Measurements from ENCODE around the gene MYO10. TPM values are rescaled to one million over a fixed set of nuclear protein-coding genes. Genes with fewer than 3 reads are reported as not detected.

MYO10 gene
- total and polyA plus RNA-seq, 2 donors (not counting 3 experiments of a cell fraction or from before 2014, with no cell fraction given): 36.0 to 148 TPM

DNA sequence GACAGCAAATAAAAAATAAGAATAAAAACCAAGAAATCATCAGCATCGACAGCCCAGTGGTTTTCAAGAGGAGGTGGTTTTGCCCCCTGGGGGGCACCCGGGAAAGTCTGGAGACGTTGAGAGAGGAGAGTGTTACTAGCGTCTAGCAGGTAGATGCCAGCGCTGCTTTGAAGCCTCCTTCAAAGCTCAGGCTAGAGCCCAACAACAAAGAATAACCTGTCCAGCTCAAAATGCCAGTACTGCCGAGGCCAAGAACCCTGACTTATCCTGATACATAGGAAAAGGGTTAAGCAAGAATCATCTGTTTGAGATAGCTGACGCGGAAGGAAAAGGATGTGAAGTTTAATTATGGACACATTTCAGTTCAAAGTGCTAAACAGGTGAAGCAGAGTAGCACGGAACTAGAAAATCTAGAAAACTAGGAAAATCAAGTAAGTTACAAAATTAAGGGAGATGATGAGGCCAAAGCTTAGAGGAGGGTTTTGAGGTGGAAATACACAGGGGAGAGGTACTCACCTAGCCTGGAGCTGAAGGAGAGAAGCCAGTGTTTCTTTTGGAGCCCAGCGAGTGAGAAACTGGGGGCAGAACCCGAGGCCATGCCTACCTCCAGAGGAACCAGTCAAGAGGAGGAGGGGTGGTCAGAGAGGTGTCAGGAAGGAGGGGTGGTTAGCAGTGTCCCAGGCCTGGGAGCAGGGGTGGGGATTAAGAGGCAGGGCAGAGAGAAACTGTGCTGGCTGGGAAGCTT is 198.3 kb downstream of the MYO10 start:
- Histone ChIP-seq H3K4me1 (ENCODE audit: control insufficient read depth, extremely low read depth, insufficient read depth, low read length) (peaks cover 30% of the 10 kb centered on the region), H3K27me3 (ENCODE audit: control insufficient read depth in 2 of 2, insufficient read depth in 2 of 2, low read length in 2 of 2) (no peaks in the 10 kb centered on the region), H3K79me2 (ENCODE audit: control insufficient read depth, insufficient read depth, low read length) (peaks cover 30% of the 10 kb centered on the region), H3K27ac (ENCODE audit: insufficient read depth, low read depth, low read length) (no peak overlapping the region), H3K4me2 (ENCODE audit: insufficient read depth, low read length) (no peak overlapping the region), H3K36me3 (ENCODE audit: control insufficient read depth in 2 of 2, extremely low read depth in 1 of 2, insufficient read depth in 2 of 2, low read length in 2 of 2) (peaks cover 8 to 9% of the 10 kb centered on the region in 2 experiments), H4K20me1 (replicated peaks; ENCODE audit: control insufficient read depth, extremely low read depth, insufficient read depth, low read length) (no peaks in the 10 kb centered on the region), H3K9me1 (replicated peaks; ENCODE audit: control insufficient read depth, extremely low read depth, insufficient read depth, low read length) (no peaks in the 10 kb centered on the region), H3K9ac (replicated peaks; ENCODE audit: extremely low read depth, insufficient read depth, low read length) (no peak overlapping the region), H3K4me3 (replicated peaks in 1 of 3; ENCODE audit: insufficient read depth in 1 of 3, low read depth in 1 of 3, low read length in 3 of 3) (no peak overlapping the region), H3K9me3 (replicated peaks; ENCODE audit: control insufficient read depth, insufficient read depth, low read length) (no peaks in the 10 kb centered on the region), H2AFZ (ENCODE audit: low read depth, low read length) (no peak overlapping the region)
- TF ChIP-seq MYC (IDR thresholded peaks at IDR 0.05; ENCODE audit: low read depth, low read length) (no peak), MAX (IDR thresholded peaks at IDR 0.05; ENCODE audit: insufficient read depth, insufficient read length) (no peak), CTCF (IDR thresholded peaks at IDR 0.05; ENCODE audit: extremely low read depth in 1 of 2, insufficient read depth in 1 of 2, low read depth in 1 of 2, low read length in 2 of 2) (no peak), POLR2AphosphoS5 (IDR thresholded peaks at IDR 0.05; ENCODE audit: insufficient read depth, low read depth, low read length) (no peak), POLR2A (IDR thresholded peaks at IDR 0.05; ENCODE audit: low read depth, low read length) (no peak), JUN (IDR thresholded peaks at IDR 0.05; ENCODE audit: borderline replicate concordance, insufficient read depth, insufficient read length, low read depth) (no peak), GATA2 (IDR thresholded peaks at IDR 0.05; ENCODE audit: insufficient read depth, insufficient read length, low read depth, low read length) (no peak), FOS (IDR thresholded peaks at IDR 0.05; ENCODE audit: borderline replicate concordance, insufficient read depth, low read length) (no peak), EZH2 (IDR thresholded peaks at IDR 0.05; ENCODE audit: borderline replicate concordance, low read depth, low read length, severe bottlenecking) (no peak)
- FAIRE-seq (no peak), DNase-seq (ENCODE audit: low read depth, low spot score) (no peak)
- intact Hi-C loops (cut with micrococcal nuclease): loop anchor here (2.0 kb wide), 1 partner anchor 47 kb away; no protein-coding TSS in a partner anchor
- POLR2A ChIA-PET: no interaction called here
- CTCF ChIA-PET: interaction anchor here (1.0 to 1.4 kb wide), 3 partner anchors 14 to 59 kb away, joined by 3 to 5 read pairs (median 3); no protein-coding TSS in a partner anchor
- BruUV-seq (replicated peaks): no TSS peak
- dilution Hi-C loops (cut with MboI; ENCODE audit: extremely low pct_ligation_motif_present, low sequenced_read_pairs): no loop called here
